Endodermal cell (in vitro differentiated cells): Measurements from ENCODE around the gene FPGT. TPM values are rescaled to one million over a fixed set of nuclear protein-coding genes. Genes with fewer than 3 reads are reported as not detected.
"Not testable (repeated sequence)": the region's sequence is repeated elsewhere in the genome, so short reads cannot be mapped to it uniquely, and the experiment has no call there.

ENCODE experiments used
- DNase-seq: peaks from one replicate; pipeline ENCODE4 v3.0.0-alpha.2; 2017
- H3K27ac ChIP-seq: 2 replicates; pipeline ENCODE4 v1.5.1; 2013; ENCODE audit warnings: mild to moderate bottlenecking, low read depth, low read length, moderate library complexity
- H3K27me3 ChIP-seq: 2 replicates; pipeline ENCODE4 v1.6.1; 2013; ENCODE audit warnings: mild to moderate bottlenecking, low read length, moderate library complexity; ENCODE audit not compliant: insufficient read depth, control insufficient read depth, poor library complexity, severe bottlenecking
- H3K36me3 ChIP-seq: 2 replicates; pipeline ENCODE4 v1.7.0; 2013; ENCODE audit warnings: mild to moderate bottlenecking, low read length, moderate library complexity; ENCODE audit not compliant: control insufficient read depth, insufficient read depth
- H3K4me1 ChIP-seq: one replicate; pipeline ENCODE4 v1.7.0; 2013; ENCODE audit warnings: low read length; ENCODE audit not compliant: control insufficient read depth, insufficient read depth
- H3K4me3 ChIP-seq: 2 replicates; pipeline ENCODE4 v1.5.1; 2013; ENCODE audit warnings: mild to moderate bottlenecking, low read length, moderate library complexity
- H3K9ac ChIP-seq: 2 replicates; pipeline ENCODE4 v1.6.1; 2013; ENCODE audit warnings: mild to moderate bottlenecking, low read length, moderate library complexity; ENCODE audit not compliant: poor library complexity, severe bottlenecking; ENCODE audit errors: extremely low read depth
- H3K9me3 ChIP-seq: 2 replicates; pipeline ENCODE4 v1.6.1; 2013; ENCODE audit warnings: mild to moderate bottlenecking, low read length, moderate library complexity; ENCODE audit not compliant: control insufficient read depth
- H3K27ac Mint-ChIP-seq: 2 replicates; pipeline ENCODE4 v1.8.0; 2020; ENCODE audit warnings: mixed read lengths
- H3K27me3 Mint-ChIP-seq: 2 replicates; pipeline ENCODE4 v1.8.0; 2021; ENCODE audit warnings: mild to moderate bottlenecking, mixed read lengths; ENCODE audit not compliant: insufficient read depth
- H3K36me3 Mint-ChIP-seq: 2 replicates; pipeline ENCODE4 v1.8.0; 2020; ENCODE audit warnings: low read depth, mixed read lengths
- H3K4me1 Mint-ChIP-seq: 2 replicates; pipeline ENCODE4 v1.8.0; 2020; ENCODE audit warnings: mixed read lengths
- H3K4me3 Mint-ChIP-seq: 2 replicates; pipeline ENCODE4 v1.8.0; 2020; ENCODE audit warnings: mild to moderate bottlenecking, moderate library complexity, mixed read lengths
- H3K9me3 Mint-ChIP-seq: 2 replicates; pipeline ENCODE4 v1.8.0; 2020; ENCODE audit warnings: mild to moderate bottlenecking, mixed read lengths
- CTCF ChIP-seq: fragments of 200-600 bp; sonication (generic); conservative IDR thresholded peaks from 2 replicates; pipeline ENCODE4 v1.5.0; 2021; ENCODE audit warnings: antibody characterized with exemption, mild to moderate bottlenecking
- WGBS, 2 experiments: methylation state at CpG; one replicate each; pipeline versions ENCODE4 v1.1.5 to v1.1.7; 2013; ENCODE audit warnings: missing lambda C conversion rate in 2 of 2, mixed read lengths in 1 of 2; ENCODE audit not compliant: insufficient coverage in 1 of 2, insufficient read length in 1 of 2; 5-methylcytosine and 5-hydroxymethylcytosine counted together
- total RNA-seq, 2 donors: library from RNA; stranded (reverse); fragmentation: NEBNext Ultra II Directional in 1 of 2; extraction: Animal tissue kit (Norgen Biotek cat#: 25700) in 1 of 2; gene quantifications; 2 replicates in 1 of 2; 3 replicates in 1 of 2; pipeline ENCODE4 v1.2.1, GENCODE V29; 2021

Gene FPGT
- total RNA-seq, 2 donors from 2014 or later, result 12.4 to 15.9 TPM

- Mint-ChIP-seq H3K9me3 (no peaks in the 10 kb centered on the region), H3K27me3 (no peaks in the 10 kb centered on the region), H3K4me3 (no peak overlapping the region), H3K4me1 (no peaks in the 10 kb centered on the region), H3K36me3 (no peaks in the 10 kb centered on the region), H3K27ac (no peak overlapping the region)
- Histone ChIP-seq H3K27ac (no peak overlapping the region), H3K9me3 (no peaks in the 10 kb centered on the region), H3K4me3 (no peak overlapping the region), H3K9ac (no peak overlapping the region), H3K4me1 (no peaks in the 10 kb centered on the region), H3K36me3 (no peaks in the 10 kb centered on the region), H3K27me3 (no peaks in the 10 kb centered on the region)
- WGBS, 2 experiments, result 97% methylated on average over 3 of the region's 5 CpGs; no CpG with 5 or more reads in 1 of the 2 experiments
- TF ChIP-seq CTCF, result no peak
- no peak for DNase-seq
Measured at GRCh38 chr1:74162333-74162732, 35.7 kb upstream of the FPGT start.

GRCh38 chr1:74174423-74174822 is 23.6 kb upstream of the FPGT start:
- 80 to 100% methylated on average over 1 of the region's 1 CpG for WGBS, 2 experiments
- DNase-seq, H3K4me1 Mint-ChIP-seq, H3K27me3 ChIP-seq, H3K4me1 ChIP-seq, H3K27ac Mint-ChIP-seq, H3K9me3 Mint-ChIP-seq, H3K9ac ChIP-seq, H3K4me3 ChIP-seq, H3K27me3 Mint-ChIP-seq, H3K36me3 Mint-ChIP-seq, H3K27ac ChIP-seq, H3K4me3 Mint-ChIP-seq, H3K9me3 ChIP-seq, H3K36me3 ChIP-seq: not testable (repeated sequence)

- no peak for DNase-seq
- Mint-ChIP-seq H3K27me3 (no peaks in the 10 kb centered on the region), H3K4me1 (peaks cover 5% of the 10 kb centered on the region), H3K27ac (no peak overlapping the region), H3K36me3 (no peaks in the 10 kb centered on the region), H3K9me3 (no peaks in the 10 kb centered on the region), H3K4me3 (no peak overlapping the region)
- H3K9me3 ChIP-seq, result no peaks in the 10 kb centered on the region
- TF ChIP-seq CTCF, result no peak
- no peaks in the 10 kb centered on the region for H3K4me1 ChIP-seq
- no peaks in the 10 kb centered on the region for H3K36me3 ChIP-seq
- H3K27ac ChIP-seq, result no peak overlapping the region
- no peak overlapping the region for H3K4me3 ChIP-seq
- H3K27me3 ChIP-seq, result no peaks in the 10 kb centered on the region
- H3K9ac ChIP-seq, result no peak overlapping the region
Measured at GRCh38 chr1:74180490-74180889, 17.6 kb upstream of the FPGT start.

- WGBS, 2 experiments, result 85% methylated on average over 2 of the region's 2 CpGs; no CpG with 5 or more reads in 1 of the 2 experiments
- H3K4me1 ChIP-seq, result no peaks in the 10 kb centered on the region
- no peaks in the 10 kb centered on the region for H3K36me3 Mint-ChIP-seq
- H3K27ac ChIP-seq, result no peak overlapping the region
- no peaks in the 10 kb centered on the region for H3K36me3 ChIP-seq
- H3K4me1 Mint-ChIP-seq, result no peaks in the 10 kb centered on the region
- no peaks in the 10 kb centered on the region for H3K27me3 Mint-ChIP-seq
- no peak overlapping the region for H3K27ac Mint-ChIP-seq
- no peak for DNase-seq
- H3K9ac ChIP-seq, result no peak overlapping the region
- H3K27me3 ChIP-seq, result no peaks in the 10 kb centered on the region
- no peak overlapping the region for H3K4me3 Mint-ChIP-seq
- no peak for TF ChIP-seq CTCF
- no peak overlapping the region for H3K4me3 ChIP-seq
- no peaks in the 10 kb centered on the region for H3K9me3 Mint-ChIP-seq
- H3K9me3 ChIP-seq, result peaks cover 5% of the 10 kb centered on the region
Measured at GRCh38 chr1:74193908-74194307, 4.1 kb upstream of the FPGT start.
